GM18909 (cell line): ENCODE results near the gene ATP6V1F.

Experiments
- ATAC-seq: cut with Tn5 transposase; IDR thresholded peaks from one replicate; pipeline ENCODE4 v1.9.1; 2021; ENCODE audit warnings: mild to moderate bottlenecking; ENCODE audit not compliant: unreplicated experiment, poor library complexity

ATP6V1F gene

DNA sequence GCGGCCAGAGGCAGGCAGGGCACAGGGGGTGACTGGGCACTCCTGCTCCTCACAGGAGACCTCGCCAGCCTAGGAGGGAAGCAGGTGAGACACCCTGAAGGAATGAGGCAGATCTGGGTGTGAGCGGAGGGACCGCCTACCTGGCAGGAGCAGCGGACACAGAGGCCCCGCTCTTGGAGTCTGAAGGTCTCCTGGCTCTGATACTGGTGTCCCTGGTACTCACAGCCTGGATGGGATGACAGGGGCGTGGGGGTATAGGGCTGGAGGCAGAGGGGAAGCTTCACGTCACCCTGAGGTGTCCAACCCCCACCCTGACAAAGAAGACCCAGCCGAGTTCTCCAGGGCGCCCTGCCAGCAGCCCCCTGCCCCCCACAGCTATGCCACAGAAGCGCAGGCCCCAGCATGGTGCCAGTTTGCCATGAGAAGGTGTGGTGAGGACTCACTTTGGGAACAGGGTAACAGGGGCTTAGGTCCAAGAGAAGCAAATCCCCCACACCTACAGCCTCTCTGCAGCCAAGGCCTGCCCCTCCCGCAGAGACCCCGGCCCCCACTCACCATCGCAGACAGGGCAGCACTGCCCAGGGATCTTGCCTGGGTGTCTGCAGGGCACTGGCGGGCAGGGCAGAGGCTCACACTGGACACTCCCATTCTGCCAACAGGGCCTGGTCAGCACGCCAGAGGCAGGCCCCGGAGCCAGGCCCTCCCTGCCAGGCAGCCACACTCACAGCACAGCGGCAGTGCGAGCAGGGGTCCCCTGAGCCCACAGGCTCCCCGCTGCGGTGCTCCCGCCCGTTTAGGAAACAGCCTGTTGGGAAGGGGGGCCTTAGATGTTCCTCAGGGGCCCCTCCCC is 30.8 kb downstream of the ATP6V1F start:
- no peak for ATAC-seq

DNA sequence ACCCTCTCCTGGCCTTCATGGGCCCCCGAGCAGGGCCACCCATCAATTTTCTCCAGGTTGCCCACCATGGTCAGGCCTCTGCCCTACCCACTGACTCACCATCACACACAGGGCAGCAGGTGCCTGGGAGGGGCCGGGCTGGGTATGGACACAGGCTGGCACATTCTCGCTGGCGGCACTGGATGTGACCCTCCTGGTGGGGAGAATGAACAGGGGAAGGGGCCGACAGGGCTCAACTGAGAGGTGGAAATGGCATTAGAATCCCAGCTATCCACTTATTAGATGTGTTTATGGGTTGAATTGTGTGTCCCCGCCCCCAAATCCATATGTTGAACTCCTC is 31.4 kb downstream of the ATP6V1F start:
- no peak for ATAC-seq

DNA sequence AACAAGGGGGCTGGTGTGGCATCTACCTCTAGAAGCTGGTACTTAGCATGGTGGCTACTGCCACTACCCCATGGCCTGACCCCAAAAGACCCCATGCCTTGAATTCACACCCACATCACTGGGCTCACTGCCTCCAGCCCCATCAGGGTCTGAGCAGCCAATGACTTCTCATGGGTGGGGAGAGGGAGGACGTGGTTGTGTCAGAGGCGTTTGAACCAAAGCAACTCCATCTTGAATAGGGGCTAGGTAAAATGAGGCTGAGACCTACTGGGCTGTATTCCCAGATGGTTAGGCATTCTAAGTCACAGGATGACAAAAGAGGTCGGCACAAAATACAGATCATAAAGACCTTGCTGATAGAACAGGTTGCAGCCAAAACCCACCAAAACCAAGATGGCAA is 32.7 kb downstream of the ATP6V1F start:
- no peak for ATAC-seq

DNA sequence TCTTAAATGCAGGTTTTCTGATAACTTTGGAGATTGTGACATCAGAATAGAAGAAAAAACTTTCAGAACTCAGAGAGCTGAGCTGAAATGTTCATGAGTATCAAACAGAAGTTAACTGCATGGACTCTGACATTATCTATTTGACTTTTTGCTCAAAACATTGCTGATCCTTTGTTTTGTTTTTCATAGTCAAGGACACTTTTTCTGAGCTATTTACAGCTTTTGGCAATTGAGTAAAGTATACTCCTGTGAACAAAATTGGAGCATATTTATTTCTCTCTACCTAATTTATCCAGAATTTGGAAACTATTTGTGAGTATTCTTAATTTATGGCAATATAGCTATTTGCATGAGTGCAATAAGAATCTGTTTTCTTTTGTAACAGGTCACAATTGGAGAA is 36.7 kb downstream of the ATP6V1F start:
- ATAC-seq, result no peak

DNA sequence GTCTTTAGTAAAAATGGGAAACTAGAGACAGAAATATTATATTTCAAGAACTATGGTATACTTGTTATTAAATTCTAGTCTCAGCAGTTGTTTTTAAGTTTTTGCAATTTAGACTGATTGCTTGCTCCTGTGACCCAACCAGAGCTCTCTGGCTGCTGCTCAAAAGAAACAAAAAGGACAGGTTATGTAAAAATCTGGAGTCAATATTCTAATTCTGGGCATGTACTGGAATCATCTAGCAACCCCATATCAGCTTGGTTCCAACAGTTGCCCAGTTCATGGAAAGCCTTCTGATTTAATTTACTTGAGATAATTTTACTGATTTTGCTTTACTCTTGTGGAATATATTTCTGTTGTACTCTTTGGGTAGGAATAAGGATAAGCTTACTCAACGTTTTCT is 37.6 kb downstream of the ATP6V1F start:
- no peak for ATAC-seq

DNA sequence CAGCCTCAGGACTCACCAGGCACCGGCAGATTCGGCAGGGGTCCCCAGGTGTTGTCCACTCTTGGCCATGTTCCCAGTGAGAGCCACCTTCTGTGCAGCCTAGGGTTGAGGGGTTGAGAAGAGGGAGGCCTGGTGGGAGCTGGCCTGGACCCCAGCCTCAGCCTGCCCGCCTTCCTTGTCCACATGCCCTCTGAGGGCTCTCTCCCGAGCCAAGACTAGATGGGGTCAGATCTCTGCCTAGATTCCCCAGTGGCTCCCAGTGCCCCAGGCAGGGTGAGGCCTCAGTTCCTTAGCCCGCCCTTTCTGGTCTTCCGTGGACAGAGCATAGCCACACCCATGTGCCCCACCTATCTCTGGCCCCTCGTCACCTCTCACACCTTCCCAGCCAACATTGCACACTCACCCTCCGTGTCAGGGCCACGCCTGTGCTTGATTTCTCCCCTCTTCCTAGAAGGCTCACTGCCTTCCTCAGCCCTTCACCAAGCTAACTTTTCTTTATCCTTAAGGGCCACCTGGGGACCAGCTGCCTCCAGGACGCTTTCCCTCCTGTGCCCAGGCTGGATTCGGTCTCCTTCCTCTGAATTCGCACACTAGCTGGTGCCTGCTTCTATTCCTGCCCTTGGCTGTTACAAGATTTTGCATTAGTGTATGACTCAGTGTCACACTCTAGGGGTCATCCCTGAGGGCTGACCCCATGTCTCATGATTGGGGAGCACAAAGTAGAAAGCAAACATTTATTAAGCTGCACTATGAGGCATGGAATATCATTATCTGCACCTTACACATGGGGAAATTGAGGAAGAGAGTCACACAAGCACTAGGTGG is 40.3 kb downstream of the ATP6V1F start:
- ATAC-seq, result no peak

DNA sequence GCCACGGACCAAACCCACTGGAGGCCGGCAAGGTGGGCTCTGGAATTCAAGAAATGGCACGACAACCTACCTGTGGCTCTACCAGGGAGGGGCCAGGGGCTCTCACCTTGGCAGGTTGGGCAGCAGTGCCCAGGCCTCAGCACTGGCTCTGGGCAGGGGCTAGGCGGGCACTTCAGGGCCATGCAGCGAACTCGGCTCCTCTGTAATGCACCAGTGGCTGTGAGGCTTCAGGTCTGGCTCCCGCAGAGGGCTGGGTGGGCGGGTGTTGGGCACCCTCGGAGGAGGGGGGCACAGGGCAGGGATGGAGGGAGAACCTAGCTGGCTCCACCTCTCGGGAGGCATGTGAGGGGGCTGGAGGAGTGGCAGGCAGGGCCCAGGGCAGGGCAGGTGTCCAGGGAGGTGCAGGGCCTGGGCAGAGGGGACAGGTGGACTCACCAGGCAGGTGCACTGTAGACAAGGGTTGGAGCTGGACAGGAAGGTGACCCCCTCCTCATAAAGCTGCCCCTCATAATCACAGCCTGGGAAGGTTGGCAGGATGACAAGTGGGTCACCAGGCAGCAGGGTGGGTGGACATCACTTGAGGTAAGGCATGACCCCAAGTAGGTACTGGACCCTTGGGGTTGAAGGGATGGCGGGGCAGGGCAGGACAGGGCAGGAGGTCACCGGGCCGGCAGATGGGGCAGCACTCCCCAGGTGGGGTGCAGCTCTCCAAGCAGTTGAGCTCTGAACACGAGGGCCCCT is 41.1 kb downstream of the ATP6V1F start:
- ATAC-seq, result no peak

DNA sequence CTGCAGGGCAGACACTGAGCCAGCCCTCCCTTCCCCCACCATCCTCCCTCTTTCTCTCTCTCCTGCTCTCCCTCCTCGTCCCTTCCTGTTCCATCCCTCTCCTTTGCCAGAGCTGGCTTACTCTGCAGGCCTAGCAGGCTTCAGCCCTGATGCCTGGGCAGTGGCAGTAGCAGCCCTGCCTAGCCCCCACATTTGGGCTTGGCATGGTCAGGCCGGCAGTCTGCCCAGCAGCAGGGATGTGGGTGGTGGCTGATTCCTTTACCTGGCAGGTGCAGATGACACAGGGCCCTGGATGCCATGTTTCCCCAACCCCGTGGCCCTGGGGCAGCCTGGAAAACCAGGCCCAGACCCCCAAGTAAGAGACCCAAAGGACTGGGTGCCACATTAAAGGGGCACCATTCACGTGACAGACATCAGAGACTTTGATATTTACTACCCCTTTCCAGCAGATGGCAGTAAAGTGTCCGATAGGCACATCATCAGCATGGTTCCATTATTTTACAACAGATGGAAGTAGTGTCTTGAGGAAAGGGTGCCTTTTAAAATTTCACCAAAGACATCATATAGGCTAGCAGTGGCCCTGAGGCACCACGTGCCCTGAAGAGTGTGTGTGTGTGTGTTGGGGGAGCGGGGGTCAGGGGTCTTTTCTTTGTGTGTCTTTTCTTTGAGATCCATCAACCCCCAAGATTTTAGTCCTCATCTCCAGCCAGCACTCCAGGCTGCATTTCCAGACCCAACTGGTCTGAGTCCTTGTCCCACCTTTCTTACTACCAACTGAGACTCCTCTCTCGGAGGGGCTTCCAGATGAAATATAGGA is 41.9 kb downstream of the ATP6V1F start:
- ATAC-seq, result no peak

DNA sequence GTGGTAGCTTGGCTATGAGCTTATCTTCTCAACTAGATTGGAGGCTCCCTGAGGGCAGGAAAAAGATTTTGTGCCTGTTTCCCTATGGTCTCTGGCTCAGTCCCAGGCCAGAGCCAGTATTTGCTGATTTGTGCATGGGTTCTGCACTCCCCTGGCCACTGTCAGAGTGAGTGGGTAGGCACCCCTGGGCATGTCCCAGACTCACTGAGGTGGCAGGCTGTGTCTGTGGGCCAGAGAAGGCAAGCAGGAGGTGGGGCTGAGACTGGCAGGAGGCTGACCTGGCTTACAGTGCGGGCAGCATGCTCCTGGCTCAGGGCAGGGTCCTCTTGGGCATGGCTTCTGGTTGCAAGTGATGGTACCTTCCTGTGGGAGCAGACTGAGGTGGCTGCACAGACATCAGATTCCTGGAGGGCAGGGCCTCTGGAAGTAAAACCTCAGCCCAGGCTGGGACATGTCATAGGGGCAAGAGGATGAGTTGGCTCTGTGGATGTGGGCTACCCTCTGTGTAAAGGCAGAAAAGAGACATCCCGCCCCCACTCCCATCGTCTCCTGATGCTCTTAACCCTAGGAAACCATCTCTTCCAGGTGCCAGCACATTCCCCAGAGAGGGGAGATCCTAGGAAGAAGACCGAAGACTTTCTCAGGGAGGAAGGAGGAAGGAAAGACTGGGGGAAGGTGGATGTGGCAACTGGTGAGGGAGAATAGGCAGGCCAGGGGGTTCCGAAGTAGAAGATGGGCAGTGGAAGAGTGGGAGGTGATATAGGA is 43.5 kb downstream of the ATP6V1F start:
- no peak for ATAC-seq

DNA sequence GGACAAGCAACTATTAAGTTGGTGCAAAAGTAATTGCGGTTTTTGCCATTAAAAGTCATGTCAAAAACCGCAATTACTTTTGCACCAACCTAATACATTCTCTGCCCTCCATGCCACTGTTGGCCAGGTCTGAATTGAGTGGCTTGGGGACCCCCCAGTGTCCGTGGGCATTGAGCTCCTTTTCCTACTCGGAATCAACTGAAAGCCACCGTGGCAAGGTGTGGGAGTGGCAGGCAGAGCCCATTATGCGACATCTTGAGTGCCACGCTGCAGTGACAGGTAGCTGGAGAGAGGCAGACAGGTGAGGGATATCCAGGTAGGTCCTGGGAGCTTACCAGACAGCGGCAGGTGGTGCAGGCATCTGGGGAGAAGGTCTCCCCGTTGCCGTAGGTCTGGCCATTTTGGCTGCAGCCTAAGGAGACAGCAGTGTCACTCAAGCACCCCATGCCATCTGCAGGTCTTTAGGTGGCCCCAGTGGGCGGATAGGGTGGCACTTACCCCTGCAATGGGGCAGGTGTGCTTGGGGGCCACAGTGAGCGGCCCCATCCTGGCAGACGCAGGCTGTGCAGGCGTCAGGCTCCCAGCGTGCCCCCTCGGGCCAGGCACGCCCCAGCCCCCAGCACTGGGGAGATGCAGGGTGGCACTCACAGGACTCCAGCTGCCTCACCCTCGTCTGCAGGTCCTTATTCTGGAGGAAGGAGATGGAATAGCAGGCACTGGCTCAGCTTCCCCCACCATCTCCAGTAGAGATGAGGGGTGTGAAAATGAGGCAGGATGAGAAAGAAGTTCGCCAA is 44.3 kb downstream of the ATP6V1F start:
- no peak for ATAC-seq

DNA sequence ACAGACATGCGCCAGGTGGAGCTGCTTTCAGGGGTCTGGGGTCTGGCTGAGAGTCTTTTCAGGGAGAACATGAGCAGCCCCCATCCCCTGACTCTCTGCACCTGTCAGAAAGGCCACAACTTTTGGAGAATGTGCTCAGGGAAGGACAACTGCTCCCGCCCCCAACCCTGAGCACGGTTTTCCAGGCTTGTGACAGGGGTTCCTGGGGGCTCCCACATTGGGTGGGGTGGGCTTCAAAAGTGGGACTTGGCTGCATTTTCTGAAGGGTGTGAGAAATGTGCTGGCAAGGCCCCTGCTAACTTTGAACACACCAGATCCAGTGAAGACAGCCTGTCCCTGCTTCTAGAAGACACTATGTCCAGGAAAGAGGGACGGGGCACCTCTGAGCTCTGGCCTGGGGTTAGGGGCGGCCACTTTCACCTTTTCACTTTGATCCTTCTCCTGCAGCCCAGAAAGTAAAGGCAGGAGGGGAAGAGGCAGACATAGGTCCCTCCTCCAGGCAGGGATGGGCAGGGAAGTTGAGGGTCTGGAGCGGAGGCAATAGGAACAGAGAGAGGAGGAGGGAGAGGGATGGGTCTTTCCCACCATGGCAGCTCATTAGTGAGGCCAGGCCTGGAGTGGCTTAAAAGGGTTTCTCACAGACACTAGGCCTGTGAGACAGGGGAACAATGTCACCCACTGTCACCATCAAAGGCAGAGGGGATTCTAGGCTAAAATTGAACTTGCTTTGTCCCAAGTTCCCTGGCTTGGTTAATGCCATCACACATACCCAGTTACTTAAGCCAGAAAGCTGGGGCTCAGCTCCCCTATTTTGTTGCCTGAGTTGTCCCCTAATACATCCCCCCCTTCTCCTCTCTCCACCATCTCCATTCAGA is 46.3 kb downstream of the ATP6V1F start:
- ATAC-seq, result no peak

DNA sequence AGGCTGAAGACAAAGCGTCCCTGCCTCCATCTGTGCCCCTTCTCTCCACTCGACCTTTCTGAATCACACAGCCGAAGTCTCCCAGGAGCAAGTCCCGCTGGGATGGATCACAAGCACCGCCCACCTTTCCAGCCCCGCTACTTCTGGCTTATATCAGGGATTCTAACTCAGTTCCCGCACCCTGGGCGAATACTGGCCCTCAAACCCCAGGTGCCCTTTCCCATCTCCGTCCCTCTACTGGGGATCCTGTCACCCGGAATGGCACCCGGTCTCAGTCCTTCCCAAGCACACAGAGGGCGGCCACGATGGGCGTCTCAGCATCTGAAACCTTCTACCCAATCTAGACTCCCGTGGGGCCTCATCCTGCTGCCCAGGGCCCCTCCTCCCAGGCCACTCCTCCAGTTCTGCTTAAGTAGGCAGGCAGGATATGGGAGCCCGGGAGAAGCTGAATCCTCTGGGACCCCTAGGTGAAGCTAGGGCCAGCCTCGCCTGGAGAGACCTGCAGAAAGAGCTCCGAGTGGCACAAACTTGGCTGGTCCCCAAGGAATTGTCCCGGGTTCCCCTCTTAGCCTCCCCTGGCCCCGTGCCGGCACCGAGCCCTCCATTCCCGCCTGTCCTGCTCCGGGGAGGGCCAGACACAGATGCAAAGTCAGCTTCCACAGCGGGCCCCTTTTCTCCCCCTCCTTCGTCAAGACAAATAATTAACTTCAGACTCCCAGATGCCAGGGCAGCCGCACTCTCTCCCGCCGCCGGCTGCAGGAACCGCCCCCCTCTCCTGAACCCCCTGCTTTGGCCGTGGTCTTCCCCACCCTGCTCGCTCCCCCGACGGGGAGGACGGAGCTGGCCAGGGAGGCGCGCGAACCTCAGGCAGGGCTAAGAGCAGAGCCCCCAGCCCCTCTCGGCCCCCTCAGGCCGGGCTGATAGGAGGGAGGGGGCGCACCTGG is 47.2 kb downstream of the ATP6V1F start:
- no peak for ATAC-seq

DNA sequence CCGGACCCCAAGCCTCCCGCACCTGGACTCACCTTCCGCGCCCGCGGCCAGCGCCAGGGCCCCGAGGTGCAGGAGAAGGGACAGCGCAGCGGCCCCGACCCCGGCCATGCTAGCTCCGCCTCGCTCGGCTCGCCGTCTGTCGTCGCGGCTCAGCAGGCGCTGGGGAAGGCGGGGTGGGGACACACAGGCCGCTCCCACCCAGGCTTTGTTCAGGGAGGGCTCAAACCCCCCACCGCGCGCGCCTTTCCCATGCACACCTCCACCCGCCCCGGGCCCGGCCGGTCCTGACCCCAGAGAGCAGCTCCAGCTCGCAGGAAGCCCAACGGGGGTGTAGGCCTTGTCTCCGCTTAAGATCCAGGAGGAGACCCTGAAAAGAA is 47.9 kb downstream of the ATP6V1F start, which contains the start of gene KCP:
KCP (minus strand) TSS at position 141 of the 377 bp plus-strand sequence; CDS start at position 108, 33 bp downstream.
- ATAC-seq, result no peak

DNA sequence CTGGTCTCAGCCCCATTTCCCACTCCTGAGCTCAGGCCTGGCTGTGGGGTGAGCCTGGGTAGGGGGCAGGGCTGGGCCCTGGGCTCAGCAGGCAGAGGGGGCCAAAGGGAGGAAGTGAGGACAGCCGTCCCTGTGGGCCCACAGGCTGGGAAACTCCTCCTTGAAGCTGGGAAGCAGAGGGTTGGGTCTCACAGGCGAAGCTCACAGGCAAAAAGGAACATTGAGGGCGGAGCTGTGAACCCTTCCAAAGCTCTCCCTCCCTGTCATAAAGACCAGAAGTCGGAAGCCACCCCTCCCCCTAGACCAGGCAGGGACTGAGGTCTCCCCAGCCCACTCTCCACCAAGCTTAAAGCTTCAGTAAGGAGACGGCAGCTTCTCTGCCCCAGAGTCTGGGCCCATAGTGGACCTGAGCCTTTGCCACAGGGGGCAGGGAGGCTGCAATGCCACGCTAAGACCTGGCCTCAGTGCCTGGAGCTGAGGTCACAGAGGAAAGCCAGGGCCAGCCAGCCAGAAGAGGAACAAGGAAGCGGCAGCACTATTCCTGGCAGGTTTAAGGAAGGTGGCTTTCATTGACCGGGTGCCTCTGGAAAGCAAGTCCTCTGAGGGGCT is 48.9 kb downstream of the ATP6V1F start:
- no peak for ATAC-seq

DNA sequence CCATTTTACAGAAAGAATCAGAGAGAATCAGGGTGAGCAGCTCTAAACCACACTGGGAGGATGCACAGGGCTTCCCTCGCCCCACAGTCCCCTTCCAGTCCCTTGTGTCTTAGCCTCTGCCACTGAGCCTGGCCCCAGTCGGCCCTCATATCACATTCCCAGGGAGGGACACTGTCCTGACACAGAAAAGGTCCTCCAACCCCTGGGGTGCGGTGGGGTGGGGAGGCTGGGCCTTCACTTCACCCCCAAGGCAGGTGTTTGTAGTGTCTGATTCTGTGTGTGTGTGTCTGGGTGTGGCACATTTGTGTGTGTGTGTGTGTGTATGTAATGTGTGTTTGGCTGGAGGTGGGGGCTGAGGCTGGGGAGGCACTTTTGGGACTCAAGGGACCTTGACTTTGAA is 49.6 kb downstream of the ATP6V1F start:
- no peak for ATAC-seq
